Measurements from ENCODE around the gene GRIN2D. TPM values are rescaled to one million over a fixed set of nuclear protein-coding genes. Genes with fewer than 3 reads are reported as not detected.
"Not testable (repeated sequence)": the region's sequence is repeated elsewhere in the genome, so short reads cannot be mapped to it uniquely, and the experiment has no call there.

The GRIN2D gene
- total RNA-seq, 1 donor from 2014 or later: 2.5 TPM

DNA sequence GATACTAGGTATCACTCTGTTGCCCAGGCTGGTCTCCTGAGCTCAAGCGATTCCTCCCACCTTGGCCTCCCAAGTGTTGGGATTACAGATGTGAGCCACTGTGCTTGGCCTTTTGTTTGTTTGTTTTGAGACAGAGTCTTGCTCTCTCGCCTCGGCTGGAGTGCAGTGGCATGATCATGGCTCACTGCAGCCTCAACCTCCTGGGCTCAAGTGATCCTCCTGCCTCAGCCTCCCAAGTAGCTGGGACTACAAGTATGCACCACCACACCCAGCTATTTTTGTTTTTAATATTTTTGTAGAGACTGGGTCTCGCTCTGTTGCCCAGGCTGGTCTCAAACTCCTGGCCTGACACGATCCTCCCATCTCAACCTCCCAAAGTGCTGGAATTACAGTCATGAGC is 21.7 kb upstream of the GRIN2D start:
- not testable (repeated sequence) for DNase-seq

DNA sequence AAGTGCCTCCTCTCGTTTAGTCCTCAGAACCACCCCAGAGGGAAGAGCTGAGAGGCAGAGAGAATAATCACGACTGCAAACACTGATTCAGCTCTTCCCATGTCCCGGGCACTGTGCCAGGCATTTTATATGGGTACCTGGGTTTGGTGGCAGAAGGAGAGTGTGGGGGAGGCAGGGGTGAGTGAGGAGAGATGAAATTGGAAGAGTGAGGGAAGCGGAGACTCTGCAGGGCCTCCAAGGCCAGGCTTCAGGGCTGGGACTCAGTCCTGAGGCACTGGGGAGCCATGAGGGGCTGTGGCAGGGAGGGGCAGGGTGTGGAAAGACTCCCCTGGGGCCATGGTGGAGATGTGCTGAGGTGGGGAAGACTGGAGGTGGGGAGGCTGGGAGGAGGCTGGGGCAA is 20.6 kb upstream of the GRIN2D start:
- DNase-seq: peak; percentile 13

DNA sequence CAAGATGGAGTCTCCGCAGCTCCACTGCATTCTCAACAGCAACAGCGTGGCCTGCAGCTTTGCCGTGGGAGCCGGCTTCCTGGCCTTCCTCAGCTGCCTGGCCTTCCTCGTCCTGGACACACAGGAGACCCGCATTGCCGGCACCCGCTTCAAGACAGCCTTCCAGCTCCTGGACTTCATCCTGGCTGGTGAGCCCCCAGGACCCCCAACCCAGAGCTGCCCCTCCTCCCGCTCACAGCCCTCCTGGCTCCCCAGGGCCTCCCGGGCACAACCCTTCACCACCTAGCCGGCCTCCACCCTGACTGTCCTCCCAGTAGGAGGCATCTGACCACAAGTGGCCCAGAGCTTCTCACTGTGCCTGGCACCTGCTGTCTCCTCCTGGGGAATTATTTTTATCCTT is 19.9 kb upstream of the GRIN2D start:
- no peak for DNase-seq

DNA sequence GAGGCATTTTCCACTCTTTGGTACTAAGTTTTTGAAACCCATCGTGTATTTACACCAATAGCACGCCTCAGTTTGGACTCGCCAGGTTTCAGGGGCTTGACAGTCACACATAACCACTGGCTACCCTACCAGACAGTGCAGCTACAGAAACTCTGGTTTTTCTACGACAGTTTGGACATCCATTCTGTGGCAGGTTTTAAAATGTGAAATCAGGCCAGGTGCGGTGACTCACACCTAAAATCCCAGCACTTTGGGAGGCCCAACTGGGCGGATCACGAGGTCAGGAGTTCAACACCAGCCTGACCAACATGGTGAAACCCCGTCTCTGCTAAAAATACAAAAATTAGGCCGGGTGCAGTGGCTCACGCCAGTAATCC is 15.3 kb upstream of the GRIN2D start:
- DNase-seq: no peak

DNA sequence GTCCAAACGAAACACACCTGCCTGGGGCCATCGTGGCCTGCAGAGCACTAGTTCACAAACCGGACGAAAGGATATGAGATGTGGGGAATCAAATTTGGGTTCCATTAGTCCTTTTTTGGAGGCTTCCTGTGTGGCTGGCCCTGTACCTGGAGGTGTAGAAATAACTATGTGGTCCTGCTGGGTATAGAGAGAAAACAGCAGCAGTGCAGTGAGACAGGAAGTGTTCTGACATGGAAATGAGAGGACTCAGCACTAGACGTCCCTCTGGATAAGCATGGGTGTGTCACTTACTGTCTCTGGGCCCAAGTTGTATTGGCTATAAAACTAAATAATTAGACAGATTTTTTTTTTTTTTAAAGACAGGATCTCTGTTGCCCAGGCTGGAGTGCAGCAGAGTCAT is 14.4 kb upstream of the GRIN2D start:
- no peak for DNase-seq

DNA sequence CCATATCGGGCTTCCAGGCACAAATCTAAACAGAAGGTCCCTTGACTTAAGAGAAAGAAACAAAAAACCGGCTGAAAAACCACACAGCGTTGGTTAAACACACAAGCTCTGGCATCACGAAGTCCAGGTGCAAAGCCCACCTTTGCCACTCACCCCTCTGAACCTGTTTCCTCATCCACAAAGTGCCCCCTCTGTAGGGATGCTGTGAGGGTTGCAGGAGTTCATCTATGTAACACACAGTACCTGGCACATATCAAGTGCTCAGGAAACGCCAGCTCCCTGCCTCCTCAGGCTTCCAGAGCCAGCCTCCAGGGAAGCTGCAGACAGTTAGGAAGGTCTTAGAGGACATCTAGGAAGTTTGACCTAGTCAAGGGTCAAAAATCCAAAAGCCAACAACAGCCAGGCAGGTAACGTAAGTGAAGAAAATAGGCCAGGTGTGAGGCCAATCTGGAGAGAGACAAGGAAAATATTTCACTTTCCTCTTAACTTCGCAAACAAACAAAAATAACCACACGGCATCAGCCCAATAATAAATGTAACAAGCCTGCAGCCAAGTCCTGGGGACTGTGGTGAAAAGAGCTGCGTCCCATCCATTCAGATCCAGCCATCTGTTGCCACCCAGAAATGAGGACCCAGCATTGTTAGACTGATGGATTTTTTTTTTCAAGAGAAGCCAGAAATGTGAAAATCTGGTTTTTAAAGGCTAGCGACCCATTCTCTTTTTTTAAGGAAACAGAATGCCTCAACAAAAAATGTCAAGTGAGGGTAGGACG is 12.1 kb upstream of the GRIN2D start:
- DNase-seq: no peak

DNA sequence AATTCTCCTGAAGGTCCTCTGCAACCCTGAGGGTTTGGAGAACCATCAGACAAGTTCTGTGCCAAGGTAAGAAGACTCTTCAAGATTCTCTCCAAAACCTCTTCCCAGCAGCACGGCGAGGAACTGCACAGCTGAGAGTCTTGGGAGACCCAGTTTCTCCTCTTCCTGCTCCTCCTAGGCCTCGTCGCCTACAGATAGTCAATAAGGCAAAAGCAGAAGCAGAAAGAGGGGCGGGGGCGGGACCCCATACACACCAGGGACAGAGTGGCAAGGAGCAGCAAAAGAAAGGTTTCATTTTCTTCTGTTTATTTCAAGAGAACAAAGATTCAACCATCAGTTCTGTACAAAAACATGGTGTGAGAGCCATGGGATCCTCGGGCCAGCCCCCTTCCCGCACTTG is 11.2 kb upstream of the GRIN2D start:
- no peak for DNase-seq

DNA sequence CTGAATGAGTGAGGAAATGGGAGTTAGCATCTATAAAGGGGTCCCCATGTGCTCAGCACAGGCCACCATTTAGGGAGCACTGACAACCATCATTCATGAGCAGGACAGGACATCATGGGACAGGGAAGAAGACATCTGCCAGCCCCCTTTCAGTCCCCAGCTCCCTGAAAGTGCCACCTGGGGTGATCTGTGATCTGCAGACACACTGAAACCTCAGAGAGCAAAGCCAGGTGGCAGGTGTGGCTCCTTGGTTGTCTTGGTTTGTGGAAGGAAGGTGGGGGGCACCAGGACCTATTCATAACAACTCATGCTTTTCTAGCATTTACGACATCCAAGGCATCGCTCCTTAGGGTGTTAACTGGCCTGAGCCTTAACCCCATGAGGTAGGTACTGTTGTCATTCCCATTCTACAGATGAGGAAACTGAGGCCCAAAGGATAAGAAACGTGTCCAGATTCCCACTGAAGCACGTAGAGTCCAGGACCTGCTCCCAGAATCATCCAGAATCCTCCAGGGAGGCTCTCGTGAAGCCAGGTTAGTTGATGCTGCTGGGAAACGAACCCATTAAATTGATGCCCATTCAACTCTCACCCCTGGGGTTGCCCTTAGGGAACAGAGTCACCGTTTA is 7.9 kb upstream of the GRIN2D start:
- no peak for DNase-seq

DNA sequence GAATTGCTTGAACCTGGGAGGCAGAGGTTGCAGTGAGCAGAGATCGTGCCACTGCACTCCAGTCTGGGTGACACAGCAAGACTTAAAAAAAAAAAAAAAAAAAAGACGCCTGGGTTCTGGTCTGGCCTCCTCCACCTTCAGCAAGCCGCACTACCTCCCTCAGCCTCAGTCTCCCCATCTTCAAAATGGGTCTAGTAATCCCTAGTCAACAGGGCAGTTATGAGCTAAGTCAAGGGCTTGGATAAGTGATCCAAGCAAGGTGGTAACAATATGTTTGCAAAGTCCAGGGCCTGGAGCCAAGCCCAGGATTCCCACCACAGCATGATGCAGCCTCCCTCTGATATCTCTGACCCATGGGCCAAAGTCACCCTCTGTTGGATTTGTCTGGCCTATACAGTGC is 6.5 kb upstream of the GRIN2D start:
- no peak for DNase-seq

DNA sequence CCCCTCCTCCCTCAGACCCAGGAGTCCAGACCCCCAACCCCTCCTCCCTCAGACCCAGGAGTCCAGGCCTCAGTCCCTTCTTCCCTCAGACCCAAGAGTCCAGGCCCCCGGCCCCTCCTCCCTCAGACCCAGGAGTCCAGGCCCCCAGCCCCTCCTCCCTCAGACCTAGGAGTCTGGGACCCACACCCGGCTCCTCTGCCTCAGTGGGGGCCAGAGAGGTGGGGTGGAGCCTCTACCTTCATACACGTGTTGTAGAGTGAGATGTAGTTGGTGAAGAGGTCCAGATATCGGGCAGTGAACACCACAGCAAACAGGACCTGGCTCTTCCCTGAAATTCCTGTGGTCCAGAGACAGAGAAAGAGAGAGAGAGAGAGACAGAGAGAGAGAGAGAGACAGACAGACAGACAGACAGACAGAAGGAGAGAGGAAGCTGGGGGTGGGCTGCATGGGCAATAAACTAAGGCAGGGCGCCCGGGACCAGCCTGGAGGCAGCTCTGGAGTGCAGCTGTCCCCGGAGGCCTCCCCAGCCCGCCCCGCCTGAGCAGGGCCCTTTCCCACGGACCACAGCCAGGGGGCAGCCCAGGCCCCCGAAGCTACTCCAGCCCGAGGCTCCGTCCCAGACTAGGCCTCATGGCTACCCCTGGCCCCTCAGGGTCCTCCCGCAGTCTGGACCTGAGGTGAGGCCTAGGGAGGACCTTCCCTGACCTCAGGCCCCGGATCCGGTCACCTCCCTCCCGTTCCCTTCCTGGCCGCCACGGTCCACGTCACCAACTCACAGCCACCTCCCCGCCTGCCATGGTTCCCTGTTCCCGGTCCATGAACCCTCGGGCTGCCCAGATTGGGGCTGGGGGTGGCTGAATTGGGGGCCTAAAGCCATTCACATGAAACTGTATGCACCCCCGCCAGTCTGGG is 3.0 kb upstream of the GRIN2D start:
- DNase-seq: peak; percentile 36

DNA sequence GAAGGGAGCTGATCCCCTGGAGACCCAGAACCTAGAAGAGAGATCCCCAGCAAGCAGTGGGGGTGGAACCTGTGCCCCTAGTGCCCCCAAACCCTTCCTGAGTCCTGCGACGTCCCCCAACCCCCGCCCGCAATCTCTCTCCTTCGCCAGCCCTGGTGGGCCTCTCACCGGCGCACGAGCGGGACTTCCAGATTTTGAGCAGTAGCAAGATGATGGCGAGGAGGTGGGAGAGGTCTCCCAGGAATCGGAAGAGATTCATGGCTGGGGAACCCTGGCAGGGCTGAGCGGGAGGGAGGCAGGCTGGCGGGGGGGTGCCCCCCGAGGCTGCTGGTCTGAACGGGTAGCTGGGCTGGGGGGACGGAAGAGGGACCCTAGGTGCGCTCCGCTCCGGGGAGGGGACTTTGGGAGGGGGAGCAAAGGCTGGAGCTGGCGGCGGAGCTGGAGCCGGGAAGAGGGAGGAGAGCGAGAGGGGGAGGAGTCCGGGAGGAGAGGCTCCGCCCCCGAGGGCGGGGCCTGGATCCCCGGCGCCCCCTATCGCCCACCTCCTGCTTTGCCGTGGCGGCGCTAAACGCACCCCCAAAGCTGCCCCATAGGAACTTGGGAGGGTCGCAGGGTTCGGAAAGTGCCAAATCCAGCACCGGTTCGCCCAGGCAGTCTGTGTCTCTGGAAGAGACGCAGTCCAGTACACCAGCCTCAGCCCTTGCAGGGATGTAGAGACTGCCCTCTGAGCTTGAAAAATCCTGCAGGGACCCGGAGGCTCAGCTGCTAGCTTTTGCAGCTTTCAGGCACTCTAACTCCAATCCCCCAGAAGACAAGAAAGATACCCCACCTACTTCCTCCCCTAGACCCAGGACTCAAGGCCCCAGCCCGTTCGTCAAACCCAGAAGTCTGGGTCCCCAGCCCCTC is 2.1 kb upstream of the GRIN2D start, which contains the start of gene KDELR1:
Gene KDELR1 (minus strand): TSS at position 452 of the 906 bp plus-strand sequence. CDS start 193 bp downstream, at position 259.
- peak; percentile 71 for DNase-seq

DNA sequence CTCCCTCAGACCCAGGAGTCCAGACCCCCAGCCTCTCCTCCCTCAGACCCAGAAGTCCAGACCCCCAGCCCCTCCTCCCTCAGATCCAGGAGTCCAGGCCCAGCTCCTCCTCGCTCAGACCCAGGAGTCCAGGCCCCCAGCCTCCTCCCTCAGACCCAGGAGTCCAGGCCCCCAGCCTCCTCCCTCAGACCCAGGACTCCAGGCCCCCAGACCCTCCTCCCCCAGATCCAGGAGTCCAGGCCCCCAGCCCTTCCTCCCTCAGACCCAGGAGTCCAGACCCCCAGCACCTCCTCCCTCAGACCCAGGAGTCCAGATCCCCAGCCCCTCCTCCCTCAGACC is 1.5 kb upstream of the GRIN2D start:
- not testable (repeated sequence) for DNase-seq

DNA sequence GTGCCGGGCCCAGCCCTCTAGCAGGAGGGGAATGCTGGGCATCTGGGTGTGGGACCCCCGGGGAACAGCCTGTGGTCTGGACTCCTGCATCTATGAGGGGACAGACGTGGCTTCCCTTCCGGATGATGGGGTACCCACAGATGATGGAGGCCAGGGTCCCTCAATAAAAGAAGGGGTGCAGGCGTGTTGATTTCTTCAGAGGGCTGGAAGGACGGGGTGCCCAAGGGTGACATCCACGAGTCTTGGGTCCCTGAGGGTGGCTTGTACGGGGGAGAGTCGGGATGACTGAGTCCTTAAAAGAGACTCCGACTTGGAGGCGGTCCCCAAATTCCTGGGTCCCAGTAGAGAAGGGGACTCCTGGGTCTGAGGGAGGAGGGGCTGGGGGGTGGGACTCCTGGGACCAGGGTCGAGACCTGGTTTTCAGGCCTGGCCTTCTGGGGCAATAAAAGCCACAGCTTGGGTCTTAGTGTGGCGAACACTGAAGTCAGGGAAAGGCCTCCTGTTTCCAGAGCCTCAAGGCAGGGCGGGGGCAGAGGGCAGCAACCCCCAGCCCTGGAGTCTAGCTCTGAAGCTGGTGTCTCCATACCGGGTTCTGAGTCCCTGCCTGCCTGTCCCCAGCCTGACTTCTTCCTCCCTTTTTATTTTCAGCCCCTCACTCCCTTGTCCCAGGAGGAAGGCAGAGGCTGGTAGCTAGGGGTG is 459 bp upstream of the GRIN2D start:
- no peak for DNase-seq

DNA sequence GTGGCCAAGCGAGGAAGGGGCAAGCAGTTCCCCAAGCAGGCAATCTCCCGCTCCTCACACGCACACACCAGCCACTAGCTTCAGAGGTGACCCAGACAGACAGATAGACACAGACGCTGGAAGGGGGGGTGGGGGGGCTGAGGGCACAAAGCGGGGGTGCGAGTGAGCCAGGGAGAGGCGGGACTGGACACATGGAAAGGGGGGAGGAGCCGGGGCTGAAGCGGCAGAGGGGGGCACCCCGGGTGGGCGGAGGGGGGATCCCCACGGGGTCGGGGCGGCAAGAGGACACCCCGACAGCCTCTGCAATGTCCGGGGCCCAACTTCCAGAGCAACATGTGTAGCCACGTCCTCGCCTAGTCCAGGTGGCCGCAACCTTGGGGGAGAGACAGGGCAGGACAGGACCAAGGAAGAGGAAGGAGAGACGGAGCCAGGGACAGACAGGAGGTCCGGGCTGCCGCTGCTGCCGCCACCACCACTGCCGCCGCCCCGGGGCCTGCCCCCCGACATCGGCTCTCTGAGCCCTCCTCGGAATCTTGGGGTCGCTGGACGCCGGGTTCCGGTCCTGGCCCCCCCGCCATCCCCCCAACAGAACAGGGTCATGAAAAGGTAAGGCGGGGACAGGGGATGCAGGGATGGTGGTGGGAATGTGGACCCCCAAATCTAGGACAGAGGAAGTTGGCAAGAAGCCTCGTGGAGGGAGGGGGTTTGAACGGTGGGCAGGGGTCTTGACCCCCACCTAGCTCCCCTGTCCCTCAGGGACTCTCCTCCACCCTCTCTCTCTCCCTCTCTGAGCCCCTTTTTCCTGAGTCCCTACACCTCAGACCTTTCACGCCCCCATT is 1.1 kb downstream of the GRIN2D start:
- no peak for DNase-seq

DNA sequence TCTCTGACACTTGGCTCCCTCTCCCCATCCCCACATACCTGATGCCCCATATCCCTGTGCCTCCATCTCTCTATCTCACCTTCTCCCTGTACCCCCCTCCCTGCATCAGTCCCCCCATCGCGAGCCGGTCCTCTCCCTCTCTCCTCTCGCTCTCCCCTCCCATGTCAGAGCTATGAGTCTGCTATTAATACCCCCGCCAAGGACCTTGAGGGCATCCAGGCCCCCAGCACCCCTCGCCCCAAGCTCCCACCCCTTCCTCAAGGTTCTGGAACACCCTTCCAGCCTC is 1.6 kb downstream of the GRIN2D start:
- no peak for DNase-seq

DNA sequence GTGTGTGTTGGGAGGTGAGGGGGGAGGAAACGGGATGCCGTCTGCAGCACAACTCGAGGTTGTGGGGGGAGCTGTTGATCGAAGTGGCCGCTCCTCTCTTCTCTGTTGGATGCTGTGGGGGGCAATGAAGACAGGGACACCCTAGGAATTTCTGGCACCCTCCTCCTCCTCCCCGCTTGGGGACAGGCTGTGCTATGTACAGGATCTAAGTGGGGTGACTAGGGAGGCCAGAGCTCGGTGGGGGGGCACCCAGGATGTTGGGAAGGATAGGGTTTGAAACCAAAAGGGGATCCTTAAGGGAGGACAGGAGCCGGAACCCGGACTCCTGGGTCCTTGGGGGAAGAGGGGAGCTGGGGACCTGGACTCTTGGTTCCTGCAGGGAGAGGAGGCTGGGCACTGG is 2.0 kb downstream of the GRIN2D start:
- DNase-seq: no peak

DNA sequence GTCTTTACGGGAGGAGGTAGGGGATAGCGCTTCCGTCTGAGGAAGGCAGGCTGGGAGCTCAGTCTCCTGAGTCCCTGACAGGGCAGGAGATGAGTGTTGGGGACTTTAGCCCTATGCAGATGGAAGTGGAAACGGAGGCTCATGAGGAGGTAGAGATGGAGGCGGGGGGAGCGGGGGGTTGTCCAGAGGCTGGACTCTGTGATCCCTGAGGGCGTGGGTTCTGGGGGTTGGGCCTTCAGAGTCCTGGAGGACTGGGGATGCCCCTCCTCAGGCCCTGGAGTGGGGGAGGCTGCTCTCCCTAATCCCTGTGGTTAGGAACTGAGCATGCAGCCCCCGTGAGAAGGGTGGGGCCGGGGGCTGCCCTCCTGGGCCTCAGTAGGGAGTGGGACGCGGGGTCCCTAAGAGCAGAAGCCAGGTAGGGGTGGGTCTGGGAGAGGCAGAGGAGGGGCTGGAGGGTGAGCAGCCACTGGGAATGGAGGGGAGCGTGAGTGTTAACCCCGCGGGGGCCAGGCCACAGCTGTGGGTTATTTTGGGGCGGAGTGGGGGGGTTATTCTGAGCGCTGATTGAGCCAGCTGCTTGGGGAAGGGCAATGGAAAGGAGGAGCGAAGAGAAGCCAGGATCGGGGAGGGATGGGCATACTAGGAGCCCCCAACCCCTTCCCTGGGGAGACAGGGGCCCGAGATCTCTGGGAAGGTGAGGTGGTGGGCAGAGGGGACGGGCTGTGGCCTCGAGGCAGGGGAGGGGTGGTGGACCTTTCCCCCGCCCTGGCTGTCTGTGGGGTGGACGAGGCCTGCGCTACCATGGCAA is 2.8 kb downstream of the GRIN2D start:
- no peak for DNase-seq

DNA sequence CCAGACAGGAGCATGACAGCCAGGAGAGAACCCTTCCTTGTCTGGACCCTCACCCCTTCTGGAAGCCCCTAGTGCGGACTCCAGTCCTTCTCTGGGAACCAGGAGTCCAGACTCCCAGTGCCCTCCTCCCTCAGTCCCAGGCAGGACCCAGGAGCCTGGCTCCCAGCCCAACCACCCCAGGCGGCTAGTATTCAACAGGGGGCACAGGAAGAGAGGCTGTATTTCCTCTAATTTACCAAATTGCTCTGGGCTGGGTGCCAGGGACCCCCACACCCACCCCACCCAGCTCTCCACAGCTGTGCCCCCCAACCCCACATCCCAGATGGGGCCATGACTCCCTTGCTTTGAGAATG is 3.3 kb downstream of the GRIN2D start:
- DNase-seq: no peak

DNA sequence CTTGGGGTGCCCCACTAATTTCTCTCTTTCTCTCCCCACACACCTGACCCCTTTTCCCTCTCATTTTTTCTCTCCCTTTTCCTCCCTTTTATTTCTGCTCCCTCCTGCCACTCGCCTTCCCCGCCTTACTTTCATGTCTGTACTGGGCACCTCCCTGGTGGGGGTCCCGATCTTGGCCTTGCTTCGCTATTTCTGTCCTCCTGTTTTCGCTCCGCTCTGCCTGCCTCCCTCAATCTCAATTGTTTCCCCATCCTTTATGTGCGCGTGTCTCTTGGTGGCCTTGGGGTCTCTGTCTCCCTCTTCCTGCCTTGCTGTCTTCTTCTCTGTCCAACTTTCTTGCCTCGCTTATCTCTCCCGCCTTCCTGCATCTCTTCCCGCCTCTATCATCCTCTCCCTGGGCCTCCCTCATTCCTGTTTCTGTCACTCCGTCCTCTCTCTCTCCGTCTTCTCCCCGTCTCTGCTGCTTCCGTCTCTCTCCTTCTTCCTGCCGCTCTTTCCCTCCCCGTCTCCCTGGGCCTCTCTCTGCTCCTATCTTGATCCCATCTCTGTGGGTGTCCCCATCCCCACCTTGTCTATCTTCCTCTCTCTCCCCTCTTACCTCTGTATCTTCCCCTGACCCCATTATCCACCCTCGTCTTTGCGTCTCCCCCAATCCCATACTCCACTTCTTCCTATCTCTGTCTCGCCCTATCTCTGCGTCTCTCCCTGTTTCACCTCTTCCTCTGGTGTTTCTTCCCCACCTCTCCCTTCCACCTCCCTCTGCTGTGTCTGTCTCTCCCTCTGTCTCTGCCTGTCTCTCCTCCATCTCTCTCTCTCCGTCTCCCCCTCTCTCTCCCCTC is 4.0 kb downstream of the GRIN2D start:
- no peak for DNase-seq

All from occipital lobe (tissue), 2 donors.